ENCODE measurements around the gene IFIT1B.
A peak's percentile ranks its signal among the peaks of the same experiment; 100 is the strongest.

Gene IFIT1B

GRCh38 chr10:89369156-89370105, 8.4 kb upstream of the IFIT1B start:
- no peak overlapping the region for H3K4me3 ChIP-seq (replicated peaks; ENCODE audit: low read depth, low read length)
- peak; percentile 51 for TF ChIP-seq CTCF (IDR thresholded peaks at IDR 0.05; ENCODE audit: low read depth, low read length, missing control alignments)
- DNase-seq (ENCODE audit: extremely low read depth, low read depth) = no peak

DNA sequence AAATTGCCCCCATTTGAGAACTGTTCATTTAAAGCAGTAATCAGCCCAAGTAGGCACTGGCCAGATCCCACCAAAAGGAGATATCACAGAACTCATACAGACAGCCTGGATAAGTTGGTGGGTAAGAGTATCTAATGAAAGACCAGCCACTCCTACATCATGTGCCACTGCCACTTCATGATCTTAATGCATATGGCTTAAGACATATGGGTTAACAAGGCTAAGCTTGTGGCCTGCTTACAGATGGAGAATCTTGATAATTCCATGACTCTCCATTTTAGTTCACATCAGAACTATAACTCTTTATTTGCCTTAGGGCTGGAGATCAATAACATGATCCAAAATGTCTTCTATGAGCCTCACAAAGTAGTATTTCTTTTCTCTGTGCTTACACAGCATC, 6.8 kb upstream of the IFIT1B start:
- no peak for TF ChIP-seq CTCF (IDR thresholded peaks at IDR 0.05; ENCODE audit: low read depth, low read length, missing control alignments)

DNA sequence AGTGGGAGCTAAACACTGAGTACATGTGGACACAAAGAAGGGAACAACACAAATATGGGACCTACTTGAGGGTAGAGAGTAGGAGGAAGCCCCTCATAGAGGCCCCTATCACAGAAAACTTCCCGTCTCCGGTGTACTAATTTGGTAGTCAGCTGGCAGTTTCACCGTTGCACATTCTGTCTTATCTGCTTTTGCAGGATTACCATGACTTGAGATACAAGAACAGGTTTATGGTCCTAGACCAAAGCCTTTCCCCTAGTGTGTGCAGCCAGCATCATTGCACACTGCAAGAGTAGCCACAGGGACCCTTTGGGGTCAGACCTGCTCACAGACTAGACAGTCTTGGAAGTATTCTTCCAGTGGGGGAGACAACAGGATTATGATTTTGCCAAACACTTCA, 5.9 kb upstream of the IFIT1B start:
- no peak overlapping the region for H3K4me3 ChIP-seq (replicated peaks; ENCODE audit: low read depth, low read length)
- no peak for TF ChIP-seq CTCF (IDR thresholded peaks at IDR 0.05; ENCODE audit: low read depth, low read length, missing control alignments)
- no peak for DNase-seq (ENCODE audit: extremely low read depth, low read depth)

More for the DNA sequence above, 6.8 kb upstream of the IFIT1B start:
- H3K4me3 ChIP-seq (replicated peaks; ENCODE audit: low read depth, low read length) = no peak overlapping the region
- DNase-seq (ENCODE audit: extremely low read depth, low read depth) = no peak

- no peak for TF ChIP-seq CTCF (IDR thresholded peaks at IDR 0.05; ENCODE audit: low read depth, low read length, missing control alignments)
- no peak for DNase-seq (ENCODE audit: extremely low read depth, low read depth)
- H3K4me3 ChIP-seq (replicated peaks; ENCODE audit: low read depth, low read length) = no peak overlapping the region
Measured at GRCh38 chr10:89373916-89374711, 3.7 kb upstream of the IFIT1B start.

GRCh38 chr10:89374713-89375141, 3.1 kb upstream of the IFIT1B start:
- no peak for DNase-seq (ENCODE audit: extremely low read depth, low read depth)
- H3K4me3 ChIP-seq (replicated peaks; ENCODE audit: low read depth, low read length) = no peak overlapping the region
- no peak for TF ChIP-seq CTCF (IDR thresholded peaks at IDR 0.05; ENCODE audit: low read depth, low read length, missing control alignments)

- DNase-seq (ENCODE audit: extremely low read depth, low read depth) = no peak
- no peak overlapping the region for H3K4me3 ChIP-seq (replicated peaks; ENCODE audit: low read depth, low read length)
- TF ChIP-seq CTCF (IDR thresholded peaks at IDR 0.05; ENCODE audit: low read depth, low read length, missing control alignments) = no peak
Measured at GRCh38 chr10:89379103-89379502, 1.2 kb downstream of the IFIT1B start.
